ENCODE measurements around the gene DIP2B. TPM values are rescaled to one million over a fixed set of nuclear protein-coding genes. Genes with fewer than 3 reads are reported as not detected.

DIP2B gene
- total RNA-seq, 1 experiment from 2014 or later: 20.0 TPM

GRCh38 chr12:50647479-50647878 lies 142.7 kb downstream of the DIP2B start:
- no peak overlapping the region for H4K91ac ChIP-seq (ENCODE audit: insufficient read length, low read depth, low read length)
- no peak overlapping the region for H3K4ac ChIP-seq (ENCODE audit: low read depth, low read length)
- no peak overlapping the region for H2BK15ac ChIP-seq (ENCODE audit: low read depth, low read length)
- Mint-ChIP-seq H3K4me3 (no peak overlapping the region), H3K27me3 (ENCODE audit: low read depth) (no peaks in the 10 kb centered on the region), H3K4me1 (peaks cover 10 to 11% of the 10 kb centered on the region in 2 experiments), H3K9me3 (no peaks in the 10 kb centered on the region; a peak in 1 of 5 replicates), H3K27ac (no peak overlapping the region), H3K36me3 (ENCODE audit: insufficient read depth in 1 of 3, low read depth in 3 of 3) (peaks cover 0 to 2% (median 0%) of the 10 kb centered on the region in 3 experiments; a peak in 2 of 7 replicates)
- no peak overlapping the region for H3K27ac ChIP-seq (ENCODE audit: insufficient read length, low read depth, low read length)
- H2BK20ac ChIP-seq (ENCODE audit: low read depth, low read length, poor library complexity, severe bottlenecking): no peak overlapping the region
- no peaks in the 10 kb centered on the region for H3K79me1 ChIP-seq (ENCODE audit: insufficient read depth, low read depth, low read length, poor library complexity, severe bottlenecking)
- no peaks in the 10 kb centered on the region for H3K23me2 ChIP-seq (ENCODE audit: insufficient read length, low read depth, low read length, poor library complexity, severe bottlenecking)
- no peaks in the 10 kb centered on the region for H3K27me3 ChIP-seq (ENCODE audit: insufficient read depth, low read length)
- H3K79me2 ChIP-seq (ENCODE audit: insufficient read depth, low read length): no peaks in the 10 kb centered on the region
- H3K4me1 ChIP-seq (ENCODE audit: insufficient read depth, low read length): no peaks in the 10 kb centered on the region; the same call in 1 of the 2 replicates
- H2BK12ac ChIP-seq (ENCODE audit: insufficient read length, low read depth, low read length): no peak overlapping the region
- no peaks in the 10 kb centered on the region for H3K9me3 ChIP-seq (ENCODE audit: control insufficient read depth, low read depth, low read length)
- H2BK120ac ChIP-seq (ENCODE audit: low read depth, low read length, poor library complexity, severe bottlenecking): no peak overlapping the region
- H2AK5ac ChIP-seq (ENCODE audit: insufficient read length, low read length): no peak overlapping the region
- no peak for TF ChIP-seq CTCF (conservative IDR thresholded peaks at IDR 0.05)
- H3K18ac ChIP-seq (ENCODE audit: insufficient read length, low read depth, low read length): no peak overlapping the region
- H2BK5ac ChIP-seq (ENCODE audit: insufficient read length, low read length): no peak overlapping the region
- no peak overlapping the region for H3K56ac ChIP-seq (ENCODE audit: insufficient read length, low read depth, low read length)
- no peak overlapping the region for H3K23ac ChIP-seq (ENCODE audit: insufficient read length, low read depth, low read length)
- DNase-seq: no peak
- no peak overlapping the region for H3K4me2 ChIP-seq (ENCODE audit: insufficient read depth, insufficient read length, low read length)
- no peak overlapping the region for H3K9ac ChIP-seq (ENCODE audit: extremely low read depth, insufficient read length, low read length)
- H4K8ac ChIP-seq (replicated peaks; ENCODE audit: insufficient read length, low read depth, low read length): no peak overlapping the region
- no peak overlapping the region for H3T11ph ChIP-seq (ENCODE audit: low read length)
- no peak overlapping the region for H3K14ac ChIP-seq (ENCODE audit: insufficient read depth, low read length)
- WGBS (ENCODE audit: extremely low coverage, insufficient read length, low lambda C conversion rate): no CpG with 5 or more reads among the region's 2 CpGs
- no peak overlapping the region for H2AFZ ChIP-seq (ENCODE audit: low read length)
- no peak overlapping the region for H4K5ac ChIP-seq (ENCODE audit: insufficient read length, low read depth, low read length)
- H4K20me1 ChIP-seq (ENCODE audit: control insufficient read depth, insufficient read depth, insufficient read length): no peaks in the 10 kb centered on the region

Measured in H9 (cell line).